ENCODE data around the gene TOR3A.
"Not testable (repeated sequence)": the region's sequence is repeated elsewhere in the genome, so short reads cannot be mapped to it uniquely, and the experiment has no call there.

- not testable (repeated sequence) for TF ChIP-seq EP300 (IDR thresholded peaks at IDR 0.05)
- TF ChIP-seq, protein P1, sequence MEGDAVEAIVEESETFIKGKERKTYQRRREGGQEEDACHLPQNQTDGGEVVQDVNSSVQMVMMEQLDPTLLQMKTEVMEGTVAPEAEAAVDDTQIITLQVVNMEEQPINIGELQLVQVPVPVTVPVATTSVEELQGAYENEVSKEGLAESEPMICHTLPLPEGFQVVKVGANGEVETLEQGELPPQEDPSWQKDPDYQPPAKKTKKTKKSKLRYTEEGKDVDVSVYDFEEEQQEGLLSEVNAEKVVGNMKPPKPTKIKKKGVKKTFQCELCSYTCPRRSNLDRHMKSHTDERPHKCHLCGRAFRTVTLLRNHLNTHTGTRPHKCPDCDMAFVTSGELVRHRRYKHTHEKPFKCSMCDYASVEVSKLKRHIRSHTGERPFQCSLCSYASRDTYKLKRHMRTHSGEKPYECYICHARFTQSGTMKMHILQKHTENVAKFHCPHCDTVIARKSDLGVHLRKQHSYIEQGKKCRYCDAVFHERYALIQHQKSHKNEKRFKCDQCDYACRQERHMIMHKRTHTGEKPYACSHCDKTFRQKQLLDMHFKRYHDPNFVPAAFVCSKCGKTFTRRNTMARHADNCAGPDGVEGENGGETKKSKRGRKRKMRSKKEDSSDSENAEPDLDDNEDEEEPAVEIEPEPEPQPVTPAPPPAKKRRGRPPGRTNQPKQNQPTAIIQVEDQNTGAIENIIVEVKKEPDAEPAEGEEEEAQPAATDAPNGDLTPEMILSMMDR (IDR thresholded peaks at IDR 0.05): not testable (repeated sequence)
Measured at GRCh38 chr1:179135707-179136106, 53.8 kb downstream of the TOR3A start.
